ENCODE measurements around the gene ANKRD10. TPM values are rescaled to one million over a fixed set of nuclear protein-coding genes. Genes with fewer than 3 reads are reported as not detected.

ANKRD10 gene
- total RNA-seq, 2 donors from 2014 or later: 46.2 to 47.5 TPM

GRCh38 chr13:110832531-110832930, 82.3 kb downstream of the ANKRD10 start:
- H3K4me1 ChIP-seq: no peaks in the 10 kb centered on the region
- H3K36me3 ChIP-seq: no peaks in the 10 kb centered on the region
- DNase-seq (ENCODE audit: low spot score): no peak

DNA sequence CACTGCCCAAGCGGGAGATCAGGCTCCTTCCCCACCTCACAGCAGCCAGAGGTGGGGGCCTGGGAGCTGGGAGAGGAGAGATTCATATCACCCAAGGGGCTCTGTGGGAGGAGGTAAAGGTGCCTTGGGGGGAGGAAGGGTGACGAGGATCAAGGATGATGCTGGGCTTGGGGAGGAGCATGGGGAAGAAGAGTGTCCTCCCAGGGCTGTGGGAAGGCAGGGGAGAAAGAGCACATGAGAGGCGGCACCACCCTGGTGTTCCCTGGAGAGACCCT, 82.7 kb downstream of the ANKRD10 start:
- Histone ChIP-seq H3K27ac (no peak overlapping the region), H3K4me1 (no peaks in the 10 kb centered on the region), H3K27me3 (no peaks in the 10 kb centered on the region), H3K4me3 (no peak overlapping the region), H3K36me3 (no peaks in the 10 kb centered on the region), H3K9me3 (no peaks in the 10 kb centered on the region)
- TF ChIP-seq, protein P1, sequence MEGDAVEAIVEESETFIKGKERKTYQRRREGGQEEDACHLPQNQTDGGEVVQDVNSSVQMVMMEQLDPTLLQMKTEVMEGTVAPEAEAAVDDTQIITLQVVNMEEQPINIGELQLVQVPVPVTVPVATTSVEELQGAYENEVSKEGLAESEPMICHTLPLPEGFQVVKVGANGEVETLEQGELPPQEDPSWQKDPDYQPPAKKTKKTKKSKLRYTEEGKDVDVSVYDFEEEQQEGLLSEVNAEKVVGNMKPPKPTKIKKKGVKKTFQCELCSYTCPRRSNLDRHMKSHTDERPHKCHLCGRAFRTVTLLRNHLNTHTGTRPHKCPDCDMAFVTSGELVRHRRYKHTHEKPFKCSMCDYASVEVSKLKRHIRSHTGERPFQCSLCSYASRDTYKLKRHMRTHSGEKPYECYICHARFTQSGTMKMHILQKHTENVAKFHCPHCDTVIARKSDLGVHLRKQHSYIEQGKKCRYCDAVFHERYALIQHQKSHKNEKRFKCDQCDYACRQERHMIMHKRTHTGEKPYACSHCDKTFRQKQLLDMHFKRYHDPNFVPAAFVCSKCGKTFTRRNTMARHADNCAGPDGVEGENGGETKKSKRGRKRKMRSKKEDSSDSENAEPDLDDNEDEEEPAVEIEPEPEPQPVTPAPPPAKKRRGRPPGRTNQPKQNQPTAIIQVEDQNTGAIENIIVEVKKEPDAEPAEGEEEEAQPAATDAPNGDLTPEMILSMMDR (IDR thresholded peaks at IDR 0.05): no peak
- DNase-seq (ENCODE audit: low spot score): no peak

More at GRCh38 chr13:110832531-110832930, 82.3 kb downstream of the ANKRD10 start:
- Histone ChIP-seq H3K27ac (no peak overlapping the region), H3K27me3 (no peaks in the 10 kb centered on the region), H3K4me3 (no peak overlapping the region), H3K9me3 (no peaks in the 10 kb centered on the region)
- TF ChIP-seq, protein P1 (IDR thresholded peaks at IDR 0.05): no peak

DNA sequence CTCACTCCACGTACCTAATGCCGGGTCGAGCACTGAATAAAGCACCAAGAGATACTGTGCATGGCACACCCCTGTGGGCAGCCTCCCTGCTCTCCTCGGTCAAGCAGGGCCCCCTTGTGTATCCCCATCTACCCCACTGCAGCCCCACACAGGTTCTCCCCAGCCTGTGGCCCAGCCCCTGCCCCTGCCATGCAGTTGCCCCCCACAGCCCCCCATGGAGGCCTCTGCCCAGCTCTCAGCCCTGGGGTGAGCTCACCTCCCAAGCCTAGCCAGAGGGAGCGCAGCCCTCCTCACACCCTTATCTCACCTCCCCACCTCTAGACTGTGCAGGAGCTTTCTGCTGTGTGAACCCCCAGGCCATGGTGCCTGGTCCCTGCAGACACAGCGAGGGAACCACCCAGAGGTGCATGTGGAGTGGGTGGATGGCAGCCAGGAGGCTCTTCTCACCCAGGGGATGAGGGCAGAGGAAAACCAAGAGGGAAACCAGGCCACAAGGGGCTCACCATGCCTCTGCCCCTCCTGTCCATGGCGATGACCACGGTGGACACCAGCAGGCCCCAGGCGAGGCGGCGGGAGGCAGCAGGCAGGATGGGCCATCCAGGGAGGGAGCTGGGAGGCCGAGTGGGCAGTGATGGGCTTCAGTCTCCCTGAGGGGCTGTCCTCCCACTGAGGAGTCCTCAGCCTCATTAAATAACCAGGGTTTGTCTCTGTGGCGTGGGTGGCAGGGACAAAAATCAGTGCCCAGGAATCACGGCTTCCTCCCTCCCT, 83.2 kb downstream of the ANKRD10 start:
- Histone ChIP-seq H3K4me3 (no peak overlapping the region), H3K27ac (no peak overlapping the region), H3K9me3 (no peaks in the 10 kb centered on the region), H3K27me3 (no peaks in the 10 kb centered on the region), H3K36me3 (no peaks in the 10 kb centered on the region), H3K4me1 (no peaks in the 10 kb centered on the region)
- no peak for DNase-seq (ENCODE audit: low spot score)
- TF ChIP-seq, protein P1 (IDR thresholded peaks at IDR 0.05): no peak

DNA sequence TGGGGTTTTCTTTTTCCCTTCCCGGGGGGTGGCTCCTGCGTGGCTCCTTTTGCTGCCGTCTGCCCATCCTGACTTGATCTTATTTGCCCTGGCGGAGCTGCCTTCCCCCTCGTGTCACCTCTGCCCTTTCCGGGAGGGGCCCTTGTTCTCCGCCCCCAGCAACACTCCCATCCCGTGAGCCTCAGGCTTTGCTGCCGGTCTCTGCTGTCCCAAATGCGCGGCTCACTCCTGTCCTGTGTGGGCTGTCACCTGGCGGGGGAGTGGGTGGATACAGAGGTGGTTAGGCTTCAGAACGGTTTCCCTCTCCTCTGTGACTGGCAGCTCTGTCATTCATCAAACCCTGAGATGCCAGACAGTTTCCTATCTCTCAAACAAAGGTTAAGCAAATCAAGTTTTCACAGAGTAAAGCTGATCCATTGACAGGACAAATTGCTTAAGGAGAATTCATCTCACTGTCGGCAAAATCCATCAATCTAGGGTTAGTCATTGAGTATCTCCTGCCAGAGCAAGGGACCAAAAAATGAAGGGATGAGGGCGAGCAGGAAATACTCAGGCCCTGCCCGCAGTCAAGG, 84.0 kb downstream of the ANKRD10 start:
- Histone ChIP-seq H3K4me3 (no peak overlapping the region), H3K36me3 (no peaks in the 10 kb centered on the region), H3K9me3 (no peaks in the 10 kb centered on the region), H3K27me3 (no peaks in the 10 kb centered on the region), H3K4me1 (no peaks in the 10 kb centered on the region), H3K27ac (no peak overlapping the region)
- TF ChIP-seq, protein P1 (IDR thresholded peaks at IDR 0.05): no peak
- DNase-seq (ENCODE audit: low spot score): no peak

DNA sequence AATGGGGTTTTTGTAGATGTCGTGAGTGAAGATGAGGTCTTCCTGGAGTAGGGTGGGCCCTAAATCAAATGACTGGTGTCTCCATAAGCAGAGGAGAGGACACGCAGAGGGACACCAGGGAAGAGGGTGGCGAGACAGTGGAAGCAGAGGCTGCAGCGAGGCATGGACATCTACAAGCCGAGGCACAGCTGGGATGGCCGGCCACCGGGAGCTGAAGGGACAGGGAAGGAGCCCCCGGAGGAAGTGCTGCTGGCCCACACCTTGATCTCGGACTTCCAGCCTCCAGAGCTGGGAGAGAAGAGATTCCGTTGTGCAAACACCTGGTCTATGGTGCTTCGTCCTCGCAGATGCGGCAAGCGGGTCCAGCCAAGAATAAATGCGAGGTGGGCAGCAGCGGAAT, 84.5 kb downstream of the ANKRD10 start:
- H3K4me3 ChIP-seq: no peak overlapping the region
- TF ChIP-seq, protein P1 (IDR thresholded peaks at IDR 0.05): no peak
- no peaks in the 10 kb centered on the region for H3K36me3 ChIP-seq
- no peak overlapping the region for H3K27ac ChIP-seq
- no peaks in the 10 kb centered on the region for H3K4me1 ChIP-seq
- no peak for DNase-seq (ENCODE audit: low spot score)
- H3K9me3 ChIP-seq: no peaks in the 10 kb centered on the region
- H3K27me3 ChIP-seq: no peaks in the 10 kb centered on the region

DNA sequence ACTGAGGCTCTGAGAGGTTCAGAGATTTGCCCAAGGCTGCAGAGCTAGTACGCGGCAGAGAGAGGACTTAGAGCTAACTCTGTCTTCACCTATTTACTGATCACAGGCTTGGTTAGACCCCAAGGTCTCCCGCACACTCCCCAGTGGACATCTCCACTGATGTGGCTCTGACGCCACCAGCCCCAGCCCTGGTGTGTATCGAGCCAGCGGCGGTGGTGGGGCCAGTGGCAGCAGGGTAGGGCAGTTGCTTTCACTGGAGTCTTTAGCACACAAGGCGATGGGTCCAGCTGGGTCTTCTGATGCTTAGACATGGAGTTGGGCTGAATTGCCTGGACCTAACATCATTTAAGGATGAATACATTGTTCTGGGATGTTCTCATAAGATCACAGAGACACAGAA, 85.4 kb downstream of the ANKRD10 start:
- TF ChIP-seq, protein P1 (IDR thresholded peaks at IDR 0.05): no peak
- H3K27me3 ChIP-seq: no peaks in the 10 kb centered on the region
- H3K9me3 ChIP-seq: no peaks in the 10 kb centered on the region
- DNase-seq (ENCODE audit: low spot score): no peak
- H3K27ac ChIP-seq: no peak overlapping the region
- no peak overlapping the region for H3K4me3 ChIP-seq
- H3K4me1 ChIP-seq: no peaks in the 10 kb centered on the region
- no peaks in the 10 kb centered on the region for H3K36me3 ChIP-seq
